GM19455 (cell line): Measurements from ENCODE around the gene EEFSEC.

ENCODE experiments used
- ATAC-seq: cut with Tn5 transposase; IDR thresholded peaks from one replicate; pipeline ENCODE4 v1.9.1; 2021; ENCODE audit not compliant: unreplicated experiment

Gene EEFSEC

GRCh38 chr3:128435058-128435457 lies 281.8 kb downstream of the EEFSEC start:
- no peak for ATAC-seq

DNA sequence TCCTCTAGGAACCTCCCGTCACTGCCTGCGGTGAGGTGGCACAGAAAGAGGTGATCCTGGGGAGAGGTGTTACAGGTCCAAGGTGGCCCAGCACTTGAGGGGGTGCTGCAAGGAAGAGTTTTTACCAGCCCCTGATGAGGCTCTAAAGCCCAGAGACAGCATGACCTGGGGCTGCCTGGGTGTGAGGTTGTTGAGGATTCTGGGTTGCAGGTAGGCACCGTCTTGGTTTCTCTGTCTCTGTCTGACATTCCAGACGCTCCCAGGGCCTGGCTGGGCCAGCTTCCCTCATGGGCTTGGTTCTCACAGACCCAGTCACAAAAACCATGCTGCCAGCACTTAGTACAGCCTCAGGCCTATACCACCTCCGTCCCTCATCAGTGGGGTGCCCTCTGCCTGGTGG lies 282.3 kb downstream of the EEFSEC start:
- no peak for ATAC-seq

- ATAC-seq: no peak
These were observed 282.9 kb downstream of the EEFSEC start for GRCh38 chr3:128436214-128436613.

DNA sequence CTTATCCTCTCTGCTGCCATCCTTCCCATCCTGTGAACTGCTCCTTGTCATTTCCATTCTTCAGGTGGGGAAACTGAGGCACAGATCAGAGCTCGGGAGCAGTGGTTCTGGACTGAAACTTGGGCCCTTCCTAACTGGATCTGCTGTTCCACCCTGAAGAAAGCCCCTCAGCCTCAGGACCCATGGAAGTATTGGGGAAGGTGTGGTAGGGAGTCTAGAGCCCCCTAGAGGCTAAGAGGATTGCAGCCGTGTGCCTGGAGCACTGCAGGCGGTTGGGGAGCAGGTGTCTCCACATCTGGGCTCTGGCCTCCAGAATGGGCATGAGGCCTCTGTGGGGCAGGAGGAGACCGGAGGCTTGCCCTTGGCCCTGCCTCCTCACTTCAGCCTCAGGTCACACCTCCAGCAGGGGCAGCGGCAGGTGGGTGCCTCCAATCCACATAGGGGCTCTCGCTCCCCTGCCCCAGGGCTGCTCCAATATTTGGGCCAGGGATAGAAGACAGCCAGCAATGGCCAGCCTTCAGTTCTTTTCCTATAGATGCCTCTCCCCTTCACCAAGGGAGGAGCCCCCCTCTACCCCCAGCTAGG lies 285.3 kb downstream of the EEFSEC start:
- ATAC-seq: no peak

- no peak for ATAC-seq
These were observed 285.9 kb downstream of the EEFSEC start for GRCh38 chr3:128439226-128439625.

DNA sequence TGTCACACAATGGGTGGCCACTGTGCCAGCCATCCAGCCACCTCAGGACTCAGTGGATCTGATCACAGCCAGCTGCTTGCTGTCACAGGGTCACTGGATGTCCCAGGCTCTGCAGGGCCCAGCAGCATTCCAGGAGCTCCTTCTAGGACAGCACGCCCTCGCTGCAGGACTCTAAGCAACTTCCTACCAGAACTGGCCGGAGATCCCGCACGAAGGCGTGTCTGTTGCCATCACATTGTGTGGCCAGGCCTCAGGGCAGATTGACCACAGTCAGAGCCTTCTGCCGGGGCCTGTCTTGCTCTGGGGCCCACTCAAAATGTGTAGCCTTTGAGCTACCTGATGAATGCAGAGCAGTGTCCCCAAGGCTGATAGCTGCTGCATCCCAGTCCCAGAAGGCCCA lies 288.8 kb downstream of the EEFSEC start:
- ATAC-seq: no peak

GRCh38 chr3:128442949-128443348 lies 289.7 kb downstream of the EEFSEC start:
- ATAC-seq: no peak

DNA sequence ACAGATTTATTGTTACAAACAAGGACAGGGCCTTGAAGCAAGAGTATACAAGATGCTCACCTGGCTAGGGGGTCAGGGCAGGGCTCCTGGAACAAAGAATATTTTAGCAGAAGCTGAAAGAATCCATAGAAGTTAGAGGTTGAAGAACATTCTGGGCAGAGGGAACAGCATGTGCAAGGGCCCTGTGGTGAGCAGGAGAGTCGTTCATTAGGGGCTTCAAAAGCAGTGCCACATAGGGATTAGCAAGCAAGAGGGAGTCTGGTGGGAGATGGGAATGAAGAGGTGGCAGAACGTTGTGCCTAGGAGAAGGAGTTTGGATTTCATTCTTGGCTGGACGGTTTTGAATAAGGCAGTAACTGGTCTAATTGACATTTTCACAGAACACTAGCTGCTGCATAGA lies 290.5 kb downstream of the EEFSEC start:
- no peak for ATAC-seq

DNA sequence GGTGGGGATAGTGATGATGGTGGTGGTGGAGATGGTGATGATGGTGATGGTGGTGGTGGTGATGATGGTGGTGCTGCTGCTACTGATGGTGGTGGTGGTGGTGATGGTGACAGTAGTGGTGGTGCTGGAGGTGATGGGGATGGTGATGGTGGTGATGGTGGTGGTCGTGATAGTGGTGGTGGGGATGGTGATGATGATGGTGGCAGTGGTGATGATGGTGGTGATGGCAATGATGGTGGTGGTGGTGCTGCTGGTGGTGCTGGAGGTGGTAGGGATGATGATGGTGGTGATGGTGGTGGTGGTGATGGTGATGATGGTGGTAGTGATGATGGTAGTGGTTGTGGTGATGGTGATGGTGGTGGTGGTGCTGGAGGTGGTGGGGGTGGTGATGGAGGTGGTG lies 292.1 kb downstream of the EEFSEC start:
- ATAC-seq: no peak

GRCh38 chr3:128446821-128447220 lies 293.5 kb downstream of the EEFSEC start:
- ATAC-seq: no peak

- ATAC-seq: no peak
These were observed 294.3 kb downstream of the EEFSEC start for GRCh38 chr3:128447561-128448013.

DNA sequence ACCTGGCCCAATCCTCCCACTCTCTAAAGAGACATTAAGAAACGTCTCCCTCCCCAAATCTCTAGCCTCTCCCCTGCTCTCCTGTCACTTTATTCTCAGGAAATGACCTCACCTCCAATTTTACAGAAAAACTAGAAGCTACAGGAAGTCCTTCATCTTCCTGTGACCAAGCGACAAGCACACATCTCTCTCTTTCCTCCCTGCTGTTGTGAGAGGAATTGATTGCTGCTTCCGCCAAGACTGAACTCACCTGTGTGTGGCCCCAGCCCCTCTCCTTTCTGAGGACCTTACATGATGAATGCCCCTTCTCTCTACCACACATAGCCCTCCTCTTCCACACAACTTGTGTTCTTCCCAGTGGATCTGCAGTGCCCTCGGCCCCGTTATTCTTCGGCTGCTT lies 295.2 kb downstream of the EEFSEC start:
- ATAC-seq: no peak

DNA sequence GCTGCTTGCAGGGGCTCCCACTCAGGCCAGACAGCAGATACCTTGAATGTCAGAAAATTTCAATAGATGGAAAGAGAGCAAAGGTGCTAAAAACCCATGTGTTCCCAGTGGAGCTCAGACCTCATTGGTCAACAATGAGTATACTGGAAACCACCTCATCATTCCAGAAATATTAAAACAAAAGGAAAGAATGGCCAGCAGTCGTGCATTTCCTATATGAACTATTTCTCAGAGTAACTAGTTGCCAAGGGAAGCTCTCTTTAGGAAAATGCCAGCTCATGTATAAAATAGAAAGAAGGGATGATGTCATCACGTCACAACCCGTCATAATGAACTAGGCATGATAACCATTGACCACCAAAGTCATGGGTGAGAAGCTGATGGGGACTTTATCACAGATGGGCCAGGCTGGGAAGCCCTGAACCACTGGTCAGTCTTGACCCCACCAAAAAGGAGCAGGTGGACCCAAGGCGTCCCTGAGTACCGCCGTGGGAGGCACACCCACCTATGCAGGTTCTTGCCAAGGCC lies 295.9 kb downstream of the EEFSEC start:
- no peak for ATAC-seq

DNA sequence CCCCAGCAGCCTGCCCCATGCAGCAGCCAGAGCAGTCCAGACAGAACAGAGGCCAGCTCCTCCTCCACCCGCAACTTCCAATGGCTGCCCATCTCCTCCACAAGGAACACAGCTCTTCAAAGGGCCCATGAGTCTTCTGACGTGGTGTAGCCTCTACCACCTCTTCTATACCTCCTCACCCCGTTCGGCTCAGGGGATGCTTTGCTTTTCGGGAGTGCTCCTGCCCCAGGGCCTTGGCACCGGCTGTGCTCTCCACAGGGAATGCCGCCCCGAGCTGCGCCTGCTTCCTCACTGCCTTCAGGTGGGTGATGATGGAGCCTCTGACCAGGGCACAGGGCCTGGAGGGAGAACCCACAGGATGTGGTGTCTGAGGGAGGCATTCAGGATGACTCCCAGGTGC lies 298.8 kb downstream of the EEFSEC start:
- no peak for ATAC-seq

DNA sequence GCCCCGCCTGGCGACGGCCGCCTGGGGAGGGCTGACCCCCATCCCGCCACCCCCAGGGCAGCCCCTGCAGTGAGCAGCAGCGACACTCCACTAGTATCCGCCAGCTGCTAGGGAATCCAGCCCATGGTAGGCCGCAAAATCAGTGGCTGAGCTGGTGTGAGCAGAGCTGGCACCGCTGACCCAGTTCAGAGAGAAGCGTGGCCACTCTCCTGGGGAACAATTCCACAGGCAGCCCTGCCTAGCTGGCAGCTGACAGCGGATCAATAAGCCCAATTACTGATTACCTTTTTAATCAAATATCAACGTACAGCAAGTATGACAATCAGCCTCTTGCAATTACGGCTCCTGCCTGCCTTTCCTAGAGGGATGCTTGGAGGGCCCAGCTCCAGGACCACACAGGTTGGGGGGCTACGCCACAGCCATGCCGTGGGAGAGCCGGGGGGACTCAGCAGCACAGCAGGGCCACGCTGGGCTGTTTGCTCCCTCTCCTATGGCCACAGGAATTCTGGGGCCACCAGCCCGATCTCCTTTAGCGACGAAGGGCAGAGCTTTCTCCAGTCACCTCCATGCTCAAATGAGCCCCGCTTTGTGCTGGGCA lies 299.5 kb downstream of the EEFSEC start:
- ATAC-seq: no peak

DNA sequence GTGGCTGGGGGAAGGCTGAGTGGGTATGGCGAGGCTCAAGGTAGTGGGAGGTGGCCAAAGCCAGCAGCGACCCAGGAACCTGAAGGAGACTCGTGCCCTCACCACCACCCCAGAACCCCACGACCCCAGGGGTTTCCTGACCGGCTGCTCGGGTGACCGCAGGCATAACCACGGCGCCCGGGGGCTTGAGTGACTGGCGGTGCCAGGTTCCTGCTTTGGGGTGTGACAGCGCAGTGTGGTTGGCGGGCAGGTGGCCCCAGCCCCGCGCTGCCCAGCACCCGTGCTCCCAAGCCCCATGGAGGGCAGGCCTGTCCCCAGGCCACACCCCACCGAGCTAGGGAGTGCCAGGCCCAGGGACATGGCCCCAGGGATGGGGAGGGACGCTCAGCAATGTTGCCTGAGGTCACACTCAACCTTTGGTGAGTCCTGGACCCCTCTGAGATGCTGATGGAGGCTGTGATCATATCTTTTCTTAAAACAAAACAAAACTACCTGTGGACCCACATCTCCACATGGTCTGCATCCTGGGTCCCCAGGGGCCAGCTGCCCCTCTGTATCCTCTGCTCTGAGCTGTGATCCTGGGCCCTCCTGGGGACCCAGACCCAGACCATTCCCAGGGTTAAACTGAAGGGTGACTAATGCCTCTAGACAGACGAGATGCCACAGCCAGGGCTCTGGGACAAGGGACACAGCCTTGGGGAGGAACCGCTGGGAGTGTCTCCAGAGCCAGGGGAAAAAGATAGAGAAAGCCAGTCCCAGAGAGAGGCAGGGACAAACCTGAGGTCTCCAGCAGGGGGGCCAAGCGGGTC lies 300.4 kb downstream of the EEFSEC start:
- ATAC-seq: no peak

GRCh38 chr3:128454310-128454618 lies 301.0 kb downstream of the EEFSEC start:
- no peak for ATAC-seq

DNA sequence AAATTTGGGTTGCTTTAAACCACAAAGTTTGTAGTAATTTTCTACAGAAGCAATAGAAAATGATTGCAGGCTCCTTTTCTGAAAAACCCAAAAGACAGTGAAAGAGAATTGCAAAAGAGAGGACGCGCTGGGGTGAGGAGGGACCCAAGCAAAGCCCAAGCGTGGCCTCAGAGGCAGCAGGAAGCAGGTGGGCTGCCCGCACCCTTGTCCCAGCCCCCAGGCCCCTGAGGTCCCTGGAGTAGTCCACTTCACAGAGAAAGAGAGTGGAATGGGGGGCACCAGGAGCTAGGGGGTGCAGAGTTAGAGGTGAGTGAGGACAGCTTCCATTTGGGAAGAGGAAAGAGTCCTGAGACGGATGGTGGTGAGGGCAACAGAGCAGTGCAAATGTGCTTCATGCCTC lies 301.8 kb downstream of the EEFSEC start:
- no peak for ATAC-seq

DNA sequence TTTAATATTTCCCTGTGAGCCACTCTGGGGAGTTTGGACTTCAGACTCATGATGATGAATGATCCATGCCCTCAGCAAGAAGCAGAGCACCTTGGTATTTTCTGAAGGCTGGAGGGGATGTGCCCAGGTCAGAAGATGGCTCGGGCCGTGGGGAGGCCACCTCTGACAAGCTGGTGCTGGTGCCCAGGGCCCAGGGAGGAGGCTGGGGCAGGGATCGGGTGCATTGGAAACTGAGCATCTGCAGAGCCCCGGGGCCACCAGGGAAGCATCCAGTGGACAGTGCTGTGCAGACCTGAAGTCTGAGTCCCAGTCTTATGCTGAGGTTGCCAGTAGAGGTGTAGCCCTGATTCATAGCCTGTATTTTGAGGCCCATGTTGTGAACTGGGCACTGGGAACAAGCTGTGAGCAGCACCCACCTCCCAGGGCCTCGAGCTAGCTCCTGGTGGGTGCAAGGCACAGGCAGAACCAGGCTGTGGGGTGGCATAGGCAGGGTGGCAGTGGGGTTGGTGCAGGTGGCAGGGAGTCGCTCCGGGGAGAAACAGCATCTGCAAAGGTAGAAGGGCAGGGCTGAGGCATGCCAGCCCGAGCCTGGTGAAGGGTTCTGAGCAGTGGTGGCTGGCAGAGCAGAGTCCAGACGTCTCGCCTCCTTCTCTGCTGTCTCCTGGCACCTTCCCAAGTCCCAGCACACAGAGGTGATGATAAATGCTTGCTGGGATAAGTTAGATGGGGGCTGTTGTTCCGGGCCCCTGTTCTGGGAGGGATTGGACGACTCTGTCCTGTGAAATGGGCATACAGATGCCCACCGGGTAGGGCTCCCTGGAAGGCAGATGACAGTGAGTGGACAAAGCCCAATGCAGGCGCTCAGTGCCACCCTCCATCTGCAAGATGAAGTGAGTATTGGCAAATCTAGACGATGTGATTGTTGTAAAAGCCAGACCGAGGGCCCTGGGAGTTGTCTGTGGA lies 302.8 kb downstream of the EEFSEC start:
- no peak for ATAC-seq

DNA sequence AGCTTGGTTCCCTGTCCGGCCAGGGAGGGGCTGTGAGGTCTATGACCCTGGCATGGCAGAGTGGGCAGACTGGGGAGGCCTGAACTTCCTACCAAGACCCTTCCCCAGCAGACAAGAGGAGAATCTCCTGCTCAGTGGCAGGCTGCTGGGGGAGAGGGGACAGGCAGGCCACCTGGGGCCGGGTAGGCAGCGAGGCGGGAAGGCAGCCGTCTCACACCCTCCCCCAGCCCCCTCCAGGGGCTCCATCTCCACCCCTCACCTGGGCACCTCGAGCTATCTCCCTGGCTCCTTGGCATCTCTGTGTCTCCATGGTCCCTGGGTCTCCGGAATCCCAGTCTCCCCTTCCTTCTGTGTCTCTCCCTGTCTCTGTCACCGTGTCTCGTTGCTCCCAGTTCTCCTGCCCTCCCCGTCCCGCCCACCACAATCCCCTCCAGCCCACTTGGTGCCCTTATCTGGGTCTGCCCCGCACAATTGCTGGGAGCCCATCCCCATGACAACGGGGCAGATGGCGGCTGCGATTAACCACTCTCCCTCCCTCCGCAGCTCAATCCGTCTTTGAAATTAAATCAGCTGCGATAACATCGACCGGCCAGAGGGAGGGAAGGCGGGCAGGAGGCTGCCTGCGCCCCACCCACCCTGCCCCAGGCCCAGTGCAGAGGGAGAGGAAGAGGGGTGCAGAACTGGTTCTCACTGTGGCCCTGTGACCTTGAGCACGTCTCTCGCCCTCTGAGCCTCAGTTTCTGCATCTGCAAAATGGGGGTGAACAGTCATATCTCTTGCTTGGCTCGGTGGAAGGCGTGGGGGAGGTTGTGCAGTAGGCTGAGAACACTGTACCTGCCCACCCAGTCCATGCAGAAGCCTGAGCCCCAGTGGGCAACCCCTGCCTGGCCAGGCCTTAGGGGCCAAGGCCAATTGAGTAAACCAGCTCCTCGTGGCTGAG lies 303.8 kb downstream of the EEFSEC start:
- no peak for ATAC-seq
